AG04449 (cell line): Measurements from ENCODE around the gene MEMO1.
"Not testable (repeated sequence)": the region's sequence is repeated elsewhere in the genome, so short reads cannot be mapped to it uniquely, and the experiment has no call there.

Experiments
- CTCF ChIA-PET: fragments of 350-600 bp; formaldehyde crosslinking; extraction: SDS; loops from one replicate; lab custom pipeline; 2021; ENCODE audit warnings: antibody characterized with exemption; lab: Yijun Ruan, JAX
- POLR2A ChIA-PET: fragments of 400-600, 350-600 bp; formaldehyde crosslinking; extraction: SDS; loops from one replicate; lab custom pipeline; 2020; ENCODE audit warnings: antibody characterized with exemption, inconsistent platforms; lab: Yijun Ruan, JAX
- DNase-seq: peaks from one replicate; pipeline ENCODE4 v3.0.0-alpha.2; 2010; ENCODE audit warnings: low read depth, low spot score
- H3K4me3 ChIP-seq: 2 replicates; pipeline ENCODE4 v1.5.1; 2011; ENCODE audit warnings: low read depth, mild to moderate bottlenecking, control low read depth, low read length
- TF ChIP-seq, protein P1 (sequence below): IDR thresholded peaks from one replicate; pipeline ENCODE4 v1.5.1; 2011; ENCODE audit warnings: mild to moderate bottlenecking, moderate library complexity, low read length, control low read depth, inconsistent platforms; ENCODE audit not compliant: insufficient read depth; ENCODE audit errors: missing control alignments

The MEMO1 gene

GRCh38 chr2:31978436-31978835 lies 32.4 kb downstream of the MEMO1 start:
- H3K4me3 ChIP-seq: no peak overlapping the region
- CTCF ChIA-PET: interaction anchor here (1.5 kb wide), 1 partner anchor 12 kb away, joined by 4 read pairs; no protein-coding TSS in a partner anchor
- TF ChIP-seq, protein P1, sequence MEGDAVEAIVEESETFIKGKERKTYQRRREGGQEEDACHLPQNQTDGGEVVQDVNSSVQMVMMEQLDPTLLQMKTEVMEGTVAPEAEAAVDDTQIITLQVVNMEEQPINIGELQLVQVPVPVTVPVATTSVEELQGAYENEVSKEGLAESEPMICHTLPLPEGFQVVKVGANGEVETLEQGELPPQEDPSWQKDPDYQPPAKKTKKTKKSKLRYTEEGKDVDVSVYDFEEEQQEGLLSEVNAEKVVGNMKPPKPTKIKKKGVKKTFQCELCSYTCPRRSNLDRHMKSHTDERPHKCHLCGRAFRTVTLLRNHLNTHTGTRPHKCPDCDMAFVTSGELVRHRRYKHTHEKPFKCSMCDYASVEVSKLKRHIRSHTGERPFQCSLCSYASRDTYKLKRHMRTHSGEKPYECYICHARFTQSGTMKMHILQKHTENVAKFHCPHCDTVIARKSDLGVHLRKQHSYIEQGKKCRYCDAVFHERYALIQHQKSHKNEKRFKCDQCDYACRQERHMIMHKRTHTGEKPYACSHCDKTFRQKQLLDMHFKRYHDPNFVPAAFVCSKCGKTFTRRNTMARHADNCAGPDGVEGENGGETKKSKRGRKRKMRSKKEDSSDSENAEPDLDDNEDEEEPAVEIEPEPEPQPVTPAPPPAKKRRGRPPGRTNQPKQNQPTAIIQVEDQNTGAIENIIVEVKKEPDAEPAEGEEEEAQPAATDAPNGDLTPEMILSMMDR: no peak
- POLR2A ChIA-PET: no interaction called here
- DNase-seq: no peak

GRCh38 chr2:31973665-31974064 lies 37.1 kb downstream of the MEMO1 start:
- DNase-seq: no peak
- CTCF ChIA-PET: no interaction called here
- POLR2A ChIA-PET: no interaction called here
- TF ChIP-seq, protein P1: no peak
- H3K4me3 ChIP-seq: no peak overlapping the region

GRCh38 chr2:31972059-31972458 lies 38.7 kb downstream of the MEMO1 start:
- CTCF ChIA-PET: no interaction called here
- no peak overlapping the region for H3K4me3 ChIP-seq
- POLR2A ChIA-PET: no interaction called here
- DNase-seq: no peak
- TF ChIP-seq, protein P1: no peak

DNA sequence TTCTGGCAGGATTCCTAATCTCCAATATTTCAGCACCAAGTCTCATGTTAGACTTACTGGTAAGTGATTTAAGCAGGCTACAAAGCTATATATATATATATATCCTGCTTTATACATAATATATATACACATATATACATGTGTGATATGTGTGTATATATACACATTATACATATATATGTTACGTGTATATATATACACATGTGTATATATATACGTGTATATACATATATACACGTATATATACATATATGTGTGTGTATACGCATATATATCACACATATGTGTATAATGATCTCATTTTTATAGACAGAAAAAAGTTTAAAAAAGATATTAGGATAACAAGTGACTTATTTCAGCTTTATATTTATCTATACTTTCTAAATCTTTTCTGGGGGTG lies 41.6 kb downstream of the MEMO1 start:
- ChIA-PET CTCF (no interaction called here), POLR2A (no interaction called here)
- TF ChIP-seq, protein P1: no peak
- no peak for DNase-seq
- no peak overlapping the region for H3K4me3 ChIP-seq

GRCh38 chr2:31967790-31968189 lies 43.0 kb downstream of the MEMO1 start:
- no peak overlapping the region for H3K4me3 ChIP-seq
- ChIA-PET CTCF (no interaction called here), POLR2A (no interaction called here)
- peak; percentile 9 for DNase-seq
- TF ChIP-seq, protein P1: no peak

DNA sequence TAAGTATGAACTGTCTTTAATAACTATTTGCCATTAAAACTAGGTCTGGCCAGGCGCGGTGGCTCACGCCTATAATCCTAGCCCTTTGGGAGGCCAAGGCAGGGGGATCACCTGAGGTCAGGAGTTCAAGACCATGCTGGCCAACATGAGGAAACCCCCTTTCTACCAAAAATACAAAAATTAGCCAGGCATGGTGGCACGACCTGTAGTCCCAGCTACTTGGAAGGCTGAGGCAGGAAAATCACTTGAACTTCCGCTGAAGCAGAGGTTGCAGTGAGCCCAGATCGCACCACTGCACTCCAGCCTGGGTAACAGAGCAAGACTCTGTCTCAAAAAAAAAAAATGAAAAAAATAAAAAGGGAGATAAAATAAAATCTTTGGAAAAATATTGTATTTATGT lies 44.4 kb downstream of the MEMO1 start:
- CTCF ChIA-PET: not testable (repeated sequence)

DNA sequence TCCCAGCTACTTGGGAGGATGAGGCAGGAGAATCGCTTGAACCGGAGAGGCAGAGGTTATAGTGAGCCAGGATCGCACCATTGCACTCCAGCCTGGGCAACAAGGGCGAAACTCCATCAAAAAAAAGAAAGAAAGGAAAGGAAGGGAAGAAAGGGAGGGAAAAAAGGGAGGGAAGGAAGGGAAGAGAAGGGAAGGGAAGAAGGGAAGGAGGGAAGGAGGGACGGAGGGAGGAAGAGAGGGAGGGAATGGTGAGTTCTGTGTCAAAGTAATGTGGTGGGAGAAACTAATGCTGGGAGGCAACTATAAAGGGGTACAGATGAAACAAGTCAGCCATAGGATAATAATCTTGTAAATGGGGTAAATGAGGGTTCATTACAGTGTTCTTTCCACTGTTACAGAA lies 45.7 kb downstream of the MEMO1 start:
- TF ChIP-seq, protein P1: no peak
- POLR2A ChIA-PET: no interaction called here
- CTCF ChIA-PET: no interaction called here
- H3K4me3 ChIP-seq: no peak overlapping the region
- DNase-seq: no peak

More for the DNA sequence above, 44.4 kb downstream of the MEMO1 start:
- DNase-seq, H3K4me3 ChIP-seq, POLR2A ChIA-PET: not testable (repeated sequence)
